ENCODE measurements around the gene NTM.
A peak's percentile ranks its signal among the peaks of the same experiment; 100 is the strongest.

Gene NTM

GRCh38 chr11:131817687-131818188 lies 447.3 kb downstream of the NTM start:
- DNase-seq (ENCODE audit: low read depth): no peak
- H3K4me3 ChIP-seq (ENCODE audit: low read length): no peak overlapping the region
- no peak for TF ChIP-seq CTCF (conservative IDR thresholded peaks at IDR 0.05; ENCODE audit: low read length)

GRCh38 chr11:131819865-131820264 lies 449.4 kb downstream of the NTM start:
- TF ChIP-seq CTCF (conservative IDR thresholded peaks at IDR 0.05; ENCODE audit: low read length): no peak
- H3K4me3 ChIP-seq (ENCODE audit: low read length): no peak overlapping the region
- DNase-seq (ENCODE audit: low read depth): no peak

- TF ChIP-seq CTCF (conservative IDR thresholded peaks at IDR 0.05; ENCODE audit: low read length): no peak
- DNase-seq (ENCODE audit: low read depth): no peak
- no peak overlapping the region for H3K4me3 ChIP-seq (ENCODE audit: low read length)
These were observed 452.1 kb downstream of the NTM start for GRCh38 chr11:131822506-131822905.

- no peak for DNase-seq (ENCODE audit: low read depth)
- TF ChIP-seq CTCF (conservative IDR thresholded peaks at IDR 0.05; ENCODE audit: low read length): no peak
These were observed 453.4 kb downstream of the NTM start for GRCh38 chr11:131823772-131824171.

GRCh38 chr11:131824771-131825170 lies 454.4 kb downstream of the NTM start:
- DNase-seq (ENCODE audit: low read depth): peak; percentile 80
- H3K4me3 ChIP-seq (ENCODE audit: low read length): no peak overlapping the region
- TF ChIP-seq CTCF (conservative IDR thresholded peaks at IDR 0.05; ENCODE audit: low read length): no peak

More at GRCh38 chr11:131823772-131824171, 453.4 kb downstream of the NTM start:
- no peak overlapping the region for H3K4me3 ChIP-seq (ENCODE audit: low read length)

- DNase-seq (ENCODE audit: low read depth): no peak
- no peak for TF ChIP-seq CTCF (conservative IDR thresholded peaks at IDR 0.05; ENCODE audit: low read length)
- H3K4me3 ChIP-seq (ENCODE audit: low read length): no peak overlapping the region
These were observed 457.0 kb downstream of the NTM start for GRCh38 chr11:131827430-131827829.

DNA sequence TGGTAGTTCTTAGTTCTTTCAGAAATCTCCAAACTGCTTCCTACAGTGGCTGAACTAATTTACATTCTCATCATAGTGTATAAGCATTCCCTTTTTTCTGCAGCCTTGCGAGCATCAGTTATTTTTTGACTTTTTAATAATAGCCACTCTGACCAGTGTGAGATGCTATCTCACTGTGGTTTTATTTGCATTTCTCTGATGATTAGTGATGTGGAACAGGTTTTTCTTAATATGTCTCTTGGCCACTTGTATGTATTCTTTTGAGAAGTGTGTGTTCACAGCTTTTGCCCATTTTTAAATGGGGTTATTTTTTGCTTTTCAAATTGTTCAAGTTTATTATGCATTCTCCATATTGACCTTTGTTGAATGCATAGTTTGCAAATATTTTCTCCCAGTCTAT lies 459.3 kb downstream of the NTM start:
- no peak for DNase-seq (ENCODE audit: low read depth)
- no peak overlapping the region for H3K4me3 ChIP-seq (ENCODE audit: low read length)
- TF ChIP-seq CTCF (conservative IDR thresholded peaks at IDR 0.05; ENCODE audit: low read length): no peak
